Left hindlimb (tissue), 1 donor: Measurements from ENCODE around the gene SETBP1.

Experiments
- DNase-seq: peaks from one replicate; pipeline ENCODE4 v3.0.0-alpha.2; 2018

The SETBP1 gene

DNA sequence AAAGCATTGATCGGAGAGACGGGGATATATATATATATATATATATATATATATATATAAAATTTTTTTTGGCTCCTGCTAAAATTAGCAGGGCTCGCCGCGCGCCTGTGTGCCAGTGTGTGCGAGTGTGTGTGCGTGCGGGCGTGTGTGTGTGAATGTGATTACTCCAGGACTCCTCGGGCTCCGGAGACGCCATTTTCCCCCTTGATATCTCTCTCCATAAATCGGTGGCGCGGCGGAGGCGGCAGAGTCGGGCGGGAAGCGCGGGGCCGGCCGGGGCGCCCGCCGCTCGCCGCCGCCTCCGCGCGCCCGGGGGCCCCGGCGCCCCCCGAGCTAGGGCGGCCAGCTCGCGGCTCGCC lies 795 bp upstream of the SETBP1 start:
- peak; percentile 73 for DNase-seq

- no peak for DNase-seq
These were observed 635 bp downstream of the SETBP1 start for GRCh38 chr18:44681076-44681970.

- DNase-seq: peak; percentile 70
These were observed 1.6 kb downstream of the SETBP1 start for GRCh38 chr18:44682201-44682870.

GRCh38 chr18:44682871-44683221 lies 2.2 kb downstream of the SETBP1 start:
- DNase-seq: peak; percentile 62

- DNase-seq: no peak
These were observed 2.9 kb downstream of the SETBP1 start for GRCh38 chr18:44683556-44683955.

- no peak for DNase-seq
These were observed 4.6 kb downstream of the SETBP1 start for GRCh38 chr18:44685296-44685695.

GRCh38 chr18:44686156-44686555 lies 5.5 kb downstream of the SETBP1 start:
- no peak for DNase-seq

DNA sequence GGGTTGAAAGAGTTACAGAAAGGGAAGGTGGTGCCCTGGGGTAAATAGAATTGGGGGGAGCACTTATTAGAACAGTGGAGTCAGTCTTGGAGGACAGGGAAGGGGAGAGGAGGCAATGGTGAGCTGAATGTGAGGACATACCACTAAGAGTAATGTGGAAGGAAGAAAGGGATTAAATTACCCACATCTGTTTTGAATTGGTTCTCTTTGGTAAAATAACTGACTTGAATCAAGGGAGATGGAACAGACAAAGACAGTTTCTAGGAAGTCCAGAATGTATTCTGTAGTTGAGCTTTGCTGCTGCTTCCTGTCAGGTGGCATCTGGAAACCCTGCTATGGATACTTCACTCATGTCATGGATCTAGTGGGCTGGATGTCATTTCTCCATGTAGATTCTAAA lies 6.7 kb downstream of the SETBP1 start:
- no peak for DNase-seq

DNA sequence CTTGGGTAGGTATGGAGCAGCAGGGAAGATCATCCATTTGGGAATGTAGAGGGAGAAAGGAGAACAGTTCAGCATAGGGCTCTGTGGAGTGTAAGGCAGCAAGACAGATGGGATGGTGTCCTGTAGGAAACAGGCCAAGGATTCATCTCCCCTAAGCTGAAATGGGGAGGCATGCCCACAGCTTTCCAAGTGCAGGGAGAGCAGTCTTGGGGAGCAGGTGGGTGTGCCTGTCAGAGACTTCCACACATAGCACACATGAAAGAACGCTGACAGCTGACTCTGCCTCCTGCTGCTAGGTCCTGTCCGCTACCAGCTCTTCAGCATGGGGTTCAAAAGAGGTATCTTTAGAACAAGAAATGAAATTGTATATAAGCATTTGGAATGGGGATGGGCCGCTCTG lies 9.0 kb downstream of the SETBP1 start:
- DNase-seq: no peak

- no peak for DNase-seq
These were observed 10.6 kb downstream of the SETBP1 start for GRCh38 chr18:44691148-44691925.

DNA sequence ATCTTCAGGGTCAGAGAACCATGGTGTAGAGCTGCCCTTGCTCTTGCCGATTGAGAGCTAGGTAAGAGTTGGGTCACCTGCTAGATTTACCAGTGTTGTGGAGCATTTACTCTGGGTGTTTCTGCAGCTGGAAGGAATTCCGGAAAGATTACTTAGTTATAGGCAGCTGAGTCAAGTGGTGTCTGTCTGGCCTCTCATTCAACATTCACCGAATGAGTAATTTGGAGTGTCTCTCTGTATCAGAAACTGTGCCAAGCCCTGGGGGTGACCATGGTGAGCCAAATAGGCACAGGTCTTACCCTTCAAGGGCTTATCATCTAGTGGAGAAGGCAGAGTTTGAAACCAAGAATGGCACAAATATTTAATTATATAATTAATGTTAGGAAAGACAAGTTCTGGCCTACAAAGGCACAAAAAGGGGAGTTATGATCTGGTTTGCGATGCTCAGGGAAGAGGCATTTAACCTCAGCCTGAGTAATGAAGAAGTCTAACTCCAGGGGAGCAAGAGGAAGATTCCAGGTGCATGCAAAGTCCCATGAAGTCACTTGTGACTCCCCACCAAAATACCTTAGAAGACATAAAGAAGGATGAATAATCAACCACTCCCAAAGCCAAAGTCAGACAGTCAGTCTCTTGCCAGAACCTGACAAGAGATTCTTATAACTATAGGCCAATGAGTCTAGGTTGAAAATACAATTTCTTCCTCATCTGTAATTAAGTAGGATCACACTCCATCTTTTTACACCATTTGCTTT lies 12.5 kb downstream of the SETBP1 start:
- DNase-seq: no peak

GRCh38 chr18:44695503-44695902 lies 14.8 kb downstream of the SETBP1 start:
- DNase-seq: no peak

GRCh38 chr18:44696892-44697291 lies 16.2 kb downstream of the SETBP1 start:
- no peak for DNase-seq

DNA sequence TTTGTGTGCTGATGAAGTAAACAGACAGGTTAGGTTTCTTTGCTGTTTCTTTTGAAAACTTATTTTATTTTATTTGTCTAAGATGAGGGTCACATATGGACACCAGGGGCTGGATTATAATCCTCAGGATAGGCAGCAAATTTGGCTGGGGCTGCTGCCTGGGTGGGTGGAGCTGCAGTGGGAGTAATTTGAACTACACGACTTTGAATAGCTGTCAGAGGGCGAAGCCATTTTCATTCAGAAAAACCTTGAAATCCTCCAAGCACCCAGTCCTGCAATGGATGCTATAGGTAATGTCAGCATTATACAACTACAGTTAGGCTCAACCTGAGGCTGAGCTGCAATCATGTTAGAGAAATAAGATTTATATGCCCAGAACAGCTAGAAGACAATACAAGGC lies 16.6 kb downstream of the SETBP1 start:
- DNase-seq: no peak

DNA sequence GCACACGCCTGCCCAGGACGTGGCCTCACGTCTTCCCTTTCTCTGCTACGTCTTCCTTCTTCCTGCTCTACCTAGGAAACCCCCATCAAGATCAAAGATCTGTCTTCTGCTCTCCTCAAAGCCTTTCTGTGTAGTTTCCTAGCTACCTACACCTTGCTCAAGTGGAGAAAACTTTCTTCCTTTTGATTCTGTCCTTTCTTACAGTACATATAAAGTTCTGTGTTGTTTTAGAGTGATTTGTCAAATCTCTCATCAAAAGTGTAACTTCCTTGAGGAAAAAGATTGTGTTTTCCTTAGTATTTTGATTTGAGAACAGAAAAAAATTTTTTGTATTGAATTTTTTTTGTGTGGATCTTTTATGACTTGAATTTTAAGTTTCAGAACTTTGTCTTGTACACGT lies 17.8 kb downstream of the SETBP1 start:
- DNase-seq: no peak

- no peak for DNase-seq
These were observed 19.0 kb downstream of the SETBP1 start for GRCh38 chr18:44699572-44700261.

DNA sequence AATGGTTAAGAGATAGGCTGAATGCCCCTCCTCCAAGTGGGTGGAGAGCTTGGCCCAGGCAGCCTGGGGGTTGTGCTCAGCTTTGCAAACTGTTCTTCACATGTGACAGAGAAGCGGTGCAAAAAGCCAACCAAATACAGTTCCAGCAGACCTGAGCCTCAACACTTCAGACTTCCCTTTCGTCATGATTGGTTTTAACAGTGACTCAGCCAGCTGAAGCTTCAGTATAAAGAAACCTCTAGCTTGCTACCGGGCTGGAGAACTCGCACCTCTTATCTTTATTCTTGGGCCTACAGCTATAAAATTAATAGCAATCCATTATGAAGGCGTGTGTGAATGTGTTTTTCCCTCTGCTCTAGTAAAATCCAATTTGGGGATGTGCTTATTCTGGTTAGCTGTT lies 20.0 kb downstream of the SETBP1 start:
- no peak for DNase-seq

DNA sequence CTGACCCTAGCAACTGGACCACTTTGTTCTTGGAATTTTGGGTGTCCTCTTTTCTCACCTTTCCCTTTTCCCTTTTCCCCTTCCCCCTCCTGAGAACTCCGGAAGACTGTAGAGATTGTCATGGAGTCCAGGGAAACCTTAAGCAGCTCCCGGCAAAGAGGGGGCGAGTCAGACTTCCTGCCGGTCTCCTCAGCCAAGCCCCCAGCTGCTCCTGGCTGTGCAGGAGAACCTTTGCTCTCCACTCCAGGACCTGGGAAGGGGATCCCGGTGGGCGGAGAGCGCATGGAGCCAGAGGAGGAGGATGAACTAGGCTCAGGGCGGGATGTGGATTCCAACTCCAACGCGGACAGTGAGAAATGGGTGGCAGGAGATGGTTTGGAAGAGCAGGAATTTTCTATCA lies 20.5 kb downstream of the SETBP1 start:
- DNase-seq: no peak

GRCh38 chr18:44702594-44702993 lies 21.9 kb downstream of the SETBP1 start:
- no peak for DNase-seq

- no peak for DNase-seq
These were observed 23.6 kb downstream of the SETBP1 start for GRCh38 chr18:44704135-44704789.

GRCh38 chr18:44705075-44705675 lies 24.5 kb downstream of the SETBP1 start:
- DNase-seq: no peak
